ENCODE data around the gene HMGCR.

GRCh38 chr5:75351139-75351926 is 14.3 kb downstream of the HMGCR start:
- TF ChIP-seq CTCF (conservative IDR thresholded peaks at IDR 0.05; ENCODE audit: low read depth, low read length) (no peak), EZH2 (IDR thresholded peaks at IDR 0.05; ENCODE audit: low read length, unreplicated experiment) (no peak), EZH2phosphoT487 (IDR thresholded peaks at IDR 0.05; ENCODE audit: borderline replicate concordance, low read length) (no peak)

Measured in PC-3 (cell line).